Naive B cell (primary cell): Measurements from ENCODE around the gene SERPINA12. TPM values are rescaled to one million over a fixed set of nuclear protein-coding genes. Genes with fewer than 3 reads are reported as not detected.

ENCODE experiments used
- ATAC-seq, 2 donors: fragments of 150-1000 bp; cut with Tn5 transposase; 2 replicates each; pipeline ENCODE4 v1.10.0; 2021; ENCODE audit warnings: low read depth in 2 of 2, mild to moderate bottlenecking in 2 of 2, moderate library complexity in 2 of 2
- DNase-seq: peaks from one replicate; pipeline ENCODE4 v3.0.0; 2022
- H3K27ac Mint-ChIP-seq, 6 donors: one replicate each; pipeline ENCODE4 v1.8.0; 2020 to 2022; ENCODE audit warnings: mild to moderate bottlenecking in 6 of 6, mixed read lengths in 6 of 6, moderate library complexity in 5 of 6, inconsistent platforms in 2 of 6
- H3K27me3 Mint-ChIP-seq, 3 donors: one replicate each; pipeline ENCODE4 v1.8.0; 2021 to 2022; ENCODE audit warnings: mixed read lengths in 3 of 3, mild to moderate bottlenecking in 1 of 3
- H3K36me3 Mint-ChIP-seq, 2 donors: one replicate each; pipeline ENCODE4 v1.8.0; 2020 to 2022; ENCODE audit warnings: mixed read lengths in 2 of 2, inconsistent platforms in 1 of 2, mild to moderate bottlenecking in 1 of 2
- H3K4me1 Mint-ChIP-seq, 3 donors: one replicate each; pipeline ENCODE4 v1.8.0; 2020 to 2022; ENCODE audit warnings: mixed read lengths in 3 of 3, inconsistent platforms in 1 of 3, mild to moderate bottlenecking in 1 of 3, moderate library complexity in 1 of 3
- H3K4me3 Mint-ChIP-seq, 8 donors: one replicate each; pipeline ENCODE4 v1.8.0; 2020 to 2022; ENCODE audit warnings: mild to moderate bottlenecking in 8 of 8, mixed read lengths in 8 of 8, moderate library complexity in 8 of 8, inconsistent platforms in 2 of 8
- H3K9me3 Mint-ChIP-seq, 7 donors: one replicate each; pipeline ENCODE4 v1.8.0; 2020 to 2022; ENCODE audit warnings: mixed read lengths in 7 of 7, mild to moderate bottlenecking in 5 of 7, inconsistent platforms in 2 of 7, moderate library complexity in 1 of 7
- polyA plus RNA-seq, 6 donors: library from polyadenylated mRNA; unstranded; fragments of 300-500 nt; fragmentation: Illumina TruSeq; gene quantifications; one replicate each; pipeline ENCODE4 v1.2.3, GENCODE V29; 2021; ENCODE audit warnings: low read depth in 6 of 6

Gene SERPINA12
- polyA plus RNA-seq = not detected

GRCh38 chr14:94509356-94509755 is at the start of gene SERPINA12:
Gene SERPINA12, minus strand, starts transcription at chr14:94509469. Its CDS starts 11,072 bp downstream, at chr14:94498397.
- Mint-ChIP-seq H3K9me3 (no peaks in the 10 kb centered on the region), H3K27ac (peak within 1 kb of the TSS in 1 of 6 donors; percentile 27), H3K36me3 (no peaks in the 10 kb centered on the region), H3K27me3 (peaks cover 12 to 16% (median 14%) of the 10 kb centered on the region in 3 donors), H3K4me3 (no peak within 1 kb of the TSS), H3K4me1 (no peaks in the 10 kb centered on the region)
- ATAC-seq = no peak
- no peak for DNase-seq

- Mint-ChIP-seq H3K4me3 (no peak overlapping the region), H3K9me3 (peaks cover 9 to 25% (median 16%) of the 10 kb centered on the region in 7 donors), H3K27me3 (peaks cover 0 to 21% (median 11%) of the 10 kb centered on the region in 3 donors), H3K36me3 (peaks cover 7 to 15% of the 10 kb centered on the region in 2 donors), H3K4me1 (no peaks in the 10 kb centered on the region), H3K27ac (no peak overlapping the region)
- no peak for DNase-seq
- ATAC-seq = no peak
Measured at GRCh38 chr14:94558842-94559241, 49.6 kb upstream of the SERPINA12 start.

- no peak for DNase-seq
- H3K9me3 Mint-ChIP-seq = peaks cover 7 to 25% (median 17%) of the 10 kb centered on the region in 7 donors
- peaks cover 0 to 22% (median 13%) of the 10 kb centered on the region in 3 donors for H3K27me3 Mint-ChIP-seq
- ATAC-seq = no peak
- H3K27ac Mint-ChIP-seq = no peak overlapping the region
- H3K4me3 Mint-ChIP-seq = no peak overlapping the region
- no peaks in the 10 kb centered on the region for H3K4me1 Mint-ChIP-seq
- H3K36me3 Mint-ChIP-seq = peaks cover 7 to 15% of the 10 kb centered on the region in 2 donors
Measured at GRCh38 chr14:94557327-94557726, 48.1 kb upstream of the SERPINA12 start.

GRCh38 chr14:94555991-94556390 is 46.7 kb upstream of the SERPINA12 start:
- peaks cover 7 to 25% (median 17%) of the 10 kb centered on the region in 7 donors for H3K9me3 Mint-ChIP-seq
- ATAC-seq (no peak), DNase-seq (no peak)
- H3K27ac Mint-ChIP-seq = no peak overlapping the region
- H3K36me3 Mint-ChIP-seq = peaks cover 7 to 15% of the 10 kb centered on the region in 2 donors
- no peak overlapping the region for H3K4me3 Mint-ChIP-seq
- no peaks in the 10 kb centered on the region for H3K4me1 Mint-ChIP-seq
- peaks cover 0 to 23% (median 21%) of the 10 kb centered on the region in 3 donors for H3K27me3 Mint-ChIP-seq

- H3K27me3 Mint-ChIP-seq = peaks cover 16 to 31% (median 21%) of the 10 kb centered on the region in 3 donors
- H3K4me3 Mint-ChIP-seq = no peak overlapping the region
- no peak for ATAC-seq
- no peak for DNase-seq
- peaks cover 7 to 13% of the 10 kb centered on the region in 2 donors for H3K36me3 Mint-ChIP-seq
- peaks cover 9 to 32% (median 17%) of the 10 kb centered on the region in 7 donors for H3K9me3 Mint-ChIP-seq
- no peak overlapping the region for H3K27ac Mint-ChIP-seq
- no peaks in the 10 kb centered on the region for H3K4me1 Mint-ChIP-seq
Measured at GRCh38 chr14:94550041-94550440, 40.8 kb upstream of the SERPINA12 start.

GRCh38 chr14:94548999-94549985 is 40.0 kb upstream of the SERPINA12 start:
- H3K27me3 Mint-ChIP-seq = peaks cover 16 to 27% (median 21%) of the 10 kb centered on the region in 3 donors
- H3K27ac Mint-ChIP-seq = no peak overlapping the region
- DNase-seq (no peak), ATAC-seq (no peak)
- peaks cover 2 to 8% of the 10 kb centered on the region in 2 donors for H3K36me3 Mint-ChIP-seq
- H3K4me3 Mint-ChIP-seq = no peak overlapping the region
- peaks cover 7 to 24% (median 13%) of the 10 kb centered on the region in 7 donors for H3K9me3 Mint-ChIP-seq
- no peaks in the 10 kb centered on the region for H3K4me1 Mint-ChIP-seq

- H3K4me1 Mint-ChIP-seq = no peaks in the 10 kb centered on the region
- peaks cover 0 to 8% of the 10 kb centered on the region in 2 donors for H3K36me3 Mint-ChIP-seq
- H3K27me3 Mint-ChIP-seq = peaks cover 16 to 22% (median 21%) of the 10 kb centered on the region in 3 donors
- peaks cover 5 to 21% (median 10%) of the 10 kb centered on the region in 7 donors for H3K9me3 Mint-ChIP-seq
- no peak overlapping the region for H3K4me3 Mint-ChIP-seq
- H3K27ac Mint-ChIP-seq = no peak overlapping the region
- ATAC-seq (no peak), DNase-seq (no peak)
Measured at GRCh38 chr14:94548131-94548998, 39.1 kb upstream of the SERPINA12 start.

GRCh38 chr14:94547726-94548125 is 38.5 kb upstream of the SERPINA12 start:
- Mint-ChIP-seq H3K4me3 (no peak overlapping the region), H3K27me3 (peaks cover 16 to 21% (median 21%) of the 10 kb centered on the region in 3 donors), H3K9me3 (peaks cover 5 to 21% (median 10%) of the 10 kb centered on the region in 7 donors), H3K27ac (no peak overlapping the region), H3K4me1 (no peaks in the 10 kb centered on the region), H3K36me3 (peaks cover 0 to 8% of the 10 kb centered on the region in 2 donors)
- DNase-seq = no peak
- ATAC-seq = no peak

GRCh38 chr14:94547151-94547680 is 37.9 kb upstream of the SERPINA12 start:
- H3K9me3 Mint-ChIP-seq = peaks cover 5 to 21% (median 10%) of the 10 kb centered on the region in 7 donors
- peaks cover 0 to 8% of the 10 kb centered on the region in 2 donors for H3K36me3 Mint-ChIP-seq
- no peaks in the 10 kb centered on the region for H3K4me1 Mint-ChIP-seq
- H3K4me3 Mint-ChIP-seq = peak overlapping the region in 1 of 8 donors; percentile 20
- ATAC-seq = no peak
- peaks cover 13 to 21% (median 21%) of the 10 kb centered on the region in 3 donors for H3K27me3 Mint-ChIP-seq
- DNase-seq = no peak
- H3K27ac Mint-ChIP-seq = peak overlapping the region in 1 of 6 donors; percentile 27

GRCh38 chr14:94545131-94545841 is 36.0 kb upstream of the SERPINA12 start:
- Mint-ChIP-seq H3K27me3 (peaks cover 6 to 29% (median 20%) of the 10 kb centered on the region in 3 donors), H3K27ac (no peak overlapping the region), H3K4me3 (no peak overlapping the region), H3K36me3 (peaks cover 0 to 8% of the 10 kb centered on the region in 2 donors), H3K9me3 (peaks cover 5 to 21% (median 10%) of the 10 kb centered on the region in 7 donors), H3K4me1 (no peaks in the 10 kb centered on the region)
- DNase-seq (no peak), ATAC-seq (no peak)

GRCh38 chr14:94544726-94545125 is 35.5 kb upstream of the SERPINA12 start:
- Mint-ChIP-seq H3K9me3 (peaks cover 5 to 21% (median 10%) of the 10 kb centered on the region in 7 donors), H3K27ac (no peak overlapping the region), H3K36me3 (peaks cover 0 to 8% of the 10 kb centered on the region in 2 donors), H3K4me1 (no peaks in the 10 kb centered on the region), H3K4me3 (no peak overlapping the region), H3K27me3 (peaks cover 11 to 29% (median 26%) of the 10 kb centered on the region in 3 donors)
- ATAC-seq = no peak
- no peak for DNase-seq

GRCh38 chr14:94543449-94544124 is 34.3 kb upstream of the SERPINA12 start:
- Mint-ChIP-seq H3K4me3 (no peak overlapping the region), H3K9me3 (peaks cover 5 to 21% (median 8%) of the 10 kb centered on the region in 7 donors), H3K27me3 (peaks cover 18 to 33% (median 29%) of the 10 kb centered on the region in 3 donors), H3K36me3 (peaks cover 0 to 15% of the 10 kb centered on the region in 2 donors), H3K4me1 (no peaks in the 10 kb centered on the region), H3K27ac (no peak overlapping the region)
- DNase-seq (no peak), ATAC-seq (no peak)
